Panc1 (cell line): ENCODE data around the gene CHMP6. TPM values are rescaled to one million over a fixed set of nuclear protein-coding genes. Genes with fewer than 3 reads are reported as not detected.

Experiments used
- ATAC-seq: fragments of 200-7000 bp; cut with Tn5 transposase; 2 replicates; pipeline ENCODE4 v1.9.1; 2020; ENCODE audit warnings: mild to moderate bottlenecking, moderate library complexity
- BruUV-seq: library from RNA; stranded (reverse); fragments of 400-500 nt; replicated peaks from 2 replicates; lab custom pipeline; 2021; lab: Mats Ljungman, UMichigan
- CTCF ChIA-PET: fragments of 300-600 bp; sonication (Branson Sonifier 250); formaldehyde crosslinking; loops from one replicate; lab custom pipeline; 2022; ENCODE audit warnings: antibody characterized with exemption; lab: Charles Lee
- POLR2A ChIA-PET: fragments of 300-600 bp; sonication (Branson Sonifier 250); formaldehyde crosslinking; loops from one replicate; lab custom pipeline; 2022; ENCODE audit warnings: antibody characterized with exemption; lab: Charles Lee
- DNase-seq: peaks from one replicate; pipeline ENCODE4 v3.0.0-alpha.2; 2010; ENCODE audit warnings: low read depth, low spot score
- H3K27ac ChIP-seq: 2 replicates; pipeline ENCODE4 v1.5.1; 2011; ENCODE audit warnings: mild to moderate bottlenecking, low read length, inconsistent platforms
- H3K27me3 ChIP-seq: fragments of 200-500 bp; sonication (Bioruptor generic); 2 replicates; pipeline ENCODE4 v1.6.0; 2014; ENCODE audit warnings: low read length, inconsistent platforms; ENCODE audit not compliant: control insufficient read depth, insufficient read depth
- H3K36me3 ChIP-seq: fragments of 200-500 bp; sonication (Bioruptor generic); 2 replicates; pipeline ENCODE4 v1.5.1; 2014; ENCODE audit warnings: inconsistent platforms, mild to moderate bottlenecking, low read length, moderate library complexity; ENCODE audit not compliant: control insufficient read depth, insufficient read depth
- H3K4me1 ChIP-seq: 2 replicates; pipeline ENCODE4 v1.5.1; 2011; ENCODE audit warnings: inconsistent platforms, mild to moderate bottlenecking, low read length, moderate library complexity; ENCODE audit not compliant: control insufficient read depth, insufficient read depth
- H3K4me3 ChIP-seq, 2 experiments: 2 replicates each; pipeline ENCODE4 v1.5.1; 2011 to 2012; ENCODE audit warnings: low read depth in 2 of 2, low read length in 2 of 2, mild to moderate bottlenecking in 2 of 2, inconsistent platforms in 1 of 2, moderate library complexity in 1 of 2
- H3K9me3 ChIP-seq: fragments of 200-500 bp; sonication (Bioruptor generic); 2 replicates; pipeline ENCODE4 v1.5.1; 2014; ENCODE audit warnings: low read depth, mild to moderate bottlenecking, inconsistent platforms, low read length, moderate library complexity; ENCODE audit not compliant: control insufficient read depth, insufficient read depth
- POLR2AphosphoS5 ChIP-seq: IDR thresholded peaks from 2 replicates; pipeline ENCODE4 v1.6.1; 2012; ENCODE audit warnings: mild to moderate bottlenecking, low read depth, low read length, moderate library complexity
- SIN3A ChIP-seq: IDR thresholded peaks from 2 replicates; pipeline ENCODE4 v1.6.1; 2012; ENCODE audit warnings: low read depth, mild to moderate bottlenecking, low read length, moderate library complexity, borderline replicate concordance; ENCODE audit not compliant: insufficient read depth
- TCF7L2 ChIP-seq: IDR thresholded peaks from 2 replicates; pipeline ENCODE4 v1.6.1; 2011; ENCODE audit warnings: mild to moderate bottlenecking, low read depth, low read length, inconsistent platforms
- in situ Hi-C: cut with HindIII; loops from 2 replicates; pipeline ENCODE4 v1.10.0; 2016; ENCODE audit warnings: low sequenced_read_pairs, low pct_unique_long_range_greater_than_20kb
- intact Hi-C: fragments of 100-400 bp; cut with micrococcal nuclease; formaldehyde crosslinking; loops from one replicate; pipeline ENCODE4 v1.10.0; 2022; ENCODE audit not compliant: unreplicated experiment
- total RNA-seq: library from RNA; stranded (reverse); gene quantifications from one replicate; pipeline ENCODE4 v1.2.1, GENCODE V29; 2021; ENCODE audit not compliant: unreplicated experiment
- TF ChIP-seq, protein P1 (sequence below): fragments of 450-650 bp; IDR thresholded peaks from 2 replicates; pipeline ENCODE4 v1.5.1; 2017; ENCODE audit warnings: mild to moderate bottlenecking
- TF ChIP-seq, protein P2 (sequence below), 2 experiments: IDR thresholded peaks; 2 replicates each; pipeline ENCODE4 v1.6.1; 2011 to 2012; ENCODE audit warnings: low read depth in 2 of 2, control low read depth in 1 of 2, low read length in 1 of 2, mild to moderate bottlenecking in 1 of 2, moderate library complexity in 1 of 2; ENCODE audit not compliant: insufficient read depth in 1 of 2

CHMP6 gene
- total RNA-seq, 1 experiment from 2014 or later, result 43.7 TPM

DNA sequence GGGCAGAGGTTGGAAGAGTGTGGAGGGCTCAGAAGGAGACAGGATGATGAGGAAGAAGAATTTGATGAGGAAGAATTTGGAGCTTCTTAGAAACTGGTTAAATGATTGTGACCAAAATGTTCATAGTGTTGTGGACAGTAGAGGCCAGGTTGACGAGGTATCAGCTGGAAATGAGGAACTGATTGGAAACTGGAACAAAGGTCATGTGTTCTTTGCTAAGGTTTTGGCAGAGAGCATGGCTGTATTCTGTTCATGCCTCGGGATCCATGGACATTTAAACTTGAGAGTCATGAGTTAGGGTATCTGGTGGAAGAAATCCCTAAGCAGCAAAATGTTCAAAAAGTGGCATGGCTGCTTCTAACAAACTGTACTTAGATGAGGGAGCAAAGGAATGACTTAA lies 19.3 kb downstream of the CHMP6 start:
- in situ Hi-C loops, result no loop called here
- DNase-seq (no peak), ATAC-seq (no peak)
- intact Hi-C loops, result no loop called here
- Histone ChIP-seq H3K36me3 (no peaks in the 10 kb centered on the region), H3K4me3 (no peak overlapping the region), H3K27ac (no peak overlapping the region), H3K9me3 (no peaks in the 10 kb centered on the region), H3K4me1 (no peaks in the 10 kb centered on the region), H3K27me3 (no peaks in the 10 kb centered on the region; the same call in 1 of the 2 replicates)
- BruUV-seq, result no TSS peak
- TF ChIP-seq, protein P1, sequence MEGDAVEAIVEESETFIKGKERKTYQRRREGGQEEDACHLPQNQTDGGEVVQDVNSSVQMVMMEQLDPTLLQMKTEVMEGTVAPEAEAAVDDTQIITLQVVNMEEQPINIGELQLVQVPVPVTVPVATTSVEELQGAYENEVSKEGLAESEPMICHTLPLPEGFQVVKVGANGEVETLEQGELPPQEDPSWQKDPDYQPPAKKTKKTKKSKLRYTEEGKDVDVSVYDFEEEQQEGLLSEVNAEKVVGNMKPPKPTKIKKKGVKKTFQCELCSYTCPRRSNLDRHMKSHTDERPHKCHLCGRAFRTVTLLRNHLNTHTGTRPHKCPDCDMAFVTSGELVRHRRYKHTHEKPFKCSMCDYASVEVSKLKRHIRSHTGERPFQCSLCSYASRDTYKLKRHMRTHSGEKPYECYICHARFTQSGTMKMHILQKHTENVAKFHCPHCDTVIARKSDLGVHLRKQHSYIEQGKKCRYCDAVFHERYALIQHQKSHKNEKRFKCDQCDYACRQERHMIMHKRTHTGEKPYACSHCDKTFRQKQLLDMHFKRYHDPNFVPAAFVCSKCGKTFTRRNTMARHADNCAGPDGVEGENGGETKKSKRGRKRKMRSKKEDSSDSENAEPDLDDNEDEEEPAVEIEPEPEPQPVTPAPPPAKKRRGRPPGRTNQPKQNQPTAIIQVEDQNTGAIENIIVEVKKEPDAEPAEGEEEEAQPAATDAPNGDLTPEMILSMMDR, result no peak
- TF ChIP-seq, protein P2, sequence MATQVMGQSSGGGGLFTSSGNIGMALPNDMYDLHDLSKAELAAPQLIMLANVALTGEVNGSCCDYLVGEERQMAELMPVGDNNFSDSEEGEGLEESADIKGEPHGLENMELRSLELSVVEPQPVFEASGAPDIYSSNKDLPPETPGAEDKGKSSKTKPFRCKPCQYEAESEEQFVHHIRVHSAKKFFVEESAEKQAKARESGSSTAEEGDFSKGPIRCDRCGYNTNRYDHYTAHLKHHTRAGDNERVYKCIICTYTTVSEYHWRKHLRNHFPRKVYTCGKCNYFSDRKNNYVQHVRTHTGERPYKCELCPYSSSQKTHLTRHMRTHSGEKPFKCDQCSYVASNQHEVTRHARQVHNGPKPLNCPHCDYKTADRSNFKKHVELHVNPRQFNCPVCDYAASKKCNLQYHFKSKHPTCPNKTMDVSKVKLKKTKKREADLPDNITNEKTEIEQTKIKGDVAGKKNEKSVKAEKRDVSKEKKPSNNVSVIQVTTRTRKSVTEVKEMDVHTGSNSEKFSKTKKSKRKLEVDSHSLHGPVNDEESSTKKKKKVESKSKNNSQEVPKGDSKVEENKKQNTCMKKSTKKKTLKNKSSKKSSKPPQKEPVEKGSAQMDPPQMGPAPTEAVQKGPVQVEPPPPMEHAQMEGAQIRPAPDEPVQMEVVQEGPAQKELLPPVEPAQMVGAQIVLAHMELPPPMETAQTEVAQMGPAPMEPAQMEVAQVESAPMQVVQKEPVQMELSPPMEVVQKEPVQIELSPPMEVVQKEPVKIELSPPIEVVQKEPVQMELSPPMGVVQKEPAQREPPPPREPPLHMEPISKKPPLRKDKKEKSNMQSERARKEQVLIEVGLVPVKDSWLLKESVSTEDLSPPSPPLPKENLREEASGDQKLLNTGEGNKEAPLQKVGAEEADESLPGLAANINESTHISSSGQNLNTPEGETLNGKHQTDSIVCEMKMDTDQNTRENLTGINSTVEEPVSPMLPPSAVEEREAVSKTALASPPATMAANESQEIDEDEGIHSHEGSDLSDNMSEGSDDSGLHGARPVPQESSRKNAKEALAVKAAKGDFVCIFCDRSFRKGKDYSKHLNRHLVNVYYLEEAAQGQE (IDR thresholded peaks at IDR 0.05; ENCODE audit: insufficient read depth in 1 of 2, low read depth in 2 of 2, low read length in 1 of 2), result no peak
- no peak for TF ChIP-seq TCF7L2
- TF ChIP-seq POLR2AphosphoS5, result no peak
- CTCF ChIA-PET, result no interaction called here
- POLR2A ChIA-PET, result no interaction called here

GRCh38 chr17:81011951-81012350 lies 20.3 kb downstream of the CHMP6 start:
- no peak overlapping the region for H3K27ac ChIP-seq
- ChIA-PET POLR2A (interaction anchor here (0.7 kb wide), 2 partner anchors 9 to 428 kb away, joined by 7 read pairs; no protein-coding TSS in a partner anchor), CTCF (interaction anchor here (0.6 kb wide), 1 partner anchor 440 kb away, joined by 6 read pairs; no protein-coding TSS in a partner anchor)
- no peaks in the 10 kb centered on the region for H3K4me1 ChIP-seq
- TF ChIP-seq TCF7L2 (no peak), POLR2AphosphoS5 (no peak), SIN3A (no peak)
- TF ChIP-seq, protein P2 (IDR thresholded peaks at IDR 0.05; ENCODE audit: insufficient read depth in 1 of 2, low read depth in 2 of 2, low read length in 1 of 2), result no peak
- TF ChIP-seq, protein P1, result no peak
- no peak for DNase-seq
- intact Hi-C loops, result no loop called here
- in situ Hi-C loops, result no loop called here
- no peak for ATAC-seq
- no TSS peak for BruUV-seq
- H3K27me3 ChIP-seq, result no peaks in the 10 kb centered on the region
- H3K36me3 ChIP-seq, result no peaks in the 10 kb centered on the region
- 0 out of 2 replicates have a peak, but pooled peaks cover 3% of the 10 kb centered on the region for H3K9me3 ChIP-seq
- no peak overlapping the region for H3K4me3 ChIP-seq
